ENCODE results near the gene VCAN.

DNA sequence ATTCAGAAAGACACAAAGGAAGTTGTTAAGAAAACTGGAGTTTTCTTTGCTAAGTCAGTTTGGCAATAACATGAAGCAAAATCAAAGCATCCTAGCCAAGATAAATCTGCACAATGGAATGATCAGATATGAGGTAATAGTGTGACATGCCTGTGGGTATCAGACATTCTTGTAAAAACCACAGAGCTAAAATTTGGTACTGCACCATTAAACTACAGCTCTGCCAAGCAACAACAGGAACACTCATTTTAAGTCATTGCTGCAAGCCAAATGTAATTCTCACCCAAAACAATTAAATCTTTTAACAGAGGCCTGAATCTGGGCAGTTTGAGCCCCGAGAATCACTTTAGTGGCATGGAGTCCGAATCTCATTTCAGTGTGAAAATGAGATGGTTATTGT lies 96.6 kb downstream of the VCAN start:
- TF ChIP-seq, protein P1, sequence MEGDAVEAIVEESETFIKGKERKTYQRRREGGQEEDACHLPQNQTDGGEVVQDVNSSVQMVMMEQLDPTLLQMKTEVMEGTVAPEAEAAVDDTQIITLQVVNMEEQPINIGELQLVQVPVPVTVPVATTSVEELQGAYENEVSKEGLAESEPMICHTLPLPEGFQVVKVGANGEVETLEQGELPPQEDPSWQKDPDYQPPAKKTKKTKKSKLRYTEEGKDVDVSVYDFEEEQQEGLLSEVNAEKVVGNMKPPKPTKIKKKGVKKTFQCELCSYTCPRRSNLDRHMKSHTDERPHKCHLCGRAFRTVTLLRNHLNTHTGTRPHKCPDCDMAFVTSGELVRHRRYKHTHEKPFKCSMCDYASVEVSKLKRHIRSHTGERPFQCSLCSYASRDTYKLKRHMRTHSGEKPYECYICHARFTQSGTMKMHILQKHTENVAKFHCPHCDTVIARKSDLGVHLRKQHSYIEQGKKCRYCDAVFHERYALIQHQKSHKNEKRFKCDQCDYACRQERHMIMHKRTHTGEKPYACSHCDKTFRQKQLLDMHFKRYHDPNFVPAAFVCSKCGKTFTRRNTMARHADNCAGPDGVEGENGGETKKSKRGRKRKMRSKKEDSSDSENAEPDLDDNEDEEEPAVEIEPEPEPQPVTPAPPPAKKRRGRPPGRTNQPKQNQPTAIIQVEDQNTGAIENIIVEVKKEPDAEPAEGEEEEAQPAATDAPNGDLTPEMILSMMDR (IDR thresholded peaks at IDR 0.05; ENCODE audit: low read depth, low read length, poor library complexity, severe bottlenecking): no peak
- no peak for TF ChIP-seq EZH2phosphoT487 (IDR thresholded peaks at IDR 0.05; ENCODE audit: borderline replicate concordance, low read length)
